ENCODE measurements around the gene TMSB10. TPM values are rescaled to one million over a fixed set of nuclear protein-coding genes. Genes with fewer than 3 reads are reported as not detected.
A peak's percentile ranks its signal among the peaks of the same experiment; 100 is the strongest.
"Not testable (repeated sequence)": the region's sequence is repeated elsewhere in the genome, so short reads cannot be mapped to it uniquely, and the experiment has no call there.

The TMSB10 gene
- total and polyA plus RNA-seq, 2 experiments from 2014 or later = 834 to 2,942 TPM

DNA sequence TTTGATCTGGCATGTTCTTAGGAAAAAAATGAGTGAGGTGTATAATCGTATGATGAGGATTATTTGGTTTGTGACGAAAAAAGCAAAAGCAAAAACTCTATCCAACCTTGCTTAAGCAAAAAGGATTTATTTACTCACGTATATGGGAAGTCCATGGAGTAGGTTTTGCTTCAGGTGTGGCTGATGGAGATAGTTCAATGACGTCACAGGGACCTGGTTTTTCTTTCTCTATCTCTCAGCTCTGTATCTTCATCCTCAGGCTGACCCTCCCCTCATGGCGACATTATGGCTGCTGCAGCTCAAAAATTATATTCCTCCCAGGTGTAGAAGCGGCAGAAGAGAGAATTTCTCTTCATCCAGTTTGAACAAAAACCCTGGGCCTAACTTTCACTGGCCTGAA is 8.9 kb downstream of the TMSB10 start (continued):
- TF ChIP-seq, protein P1, sequence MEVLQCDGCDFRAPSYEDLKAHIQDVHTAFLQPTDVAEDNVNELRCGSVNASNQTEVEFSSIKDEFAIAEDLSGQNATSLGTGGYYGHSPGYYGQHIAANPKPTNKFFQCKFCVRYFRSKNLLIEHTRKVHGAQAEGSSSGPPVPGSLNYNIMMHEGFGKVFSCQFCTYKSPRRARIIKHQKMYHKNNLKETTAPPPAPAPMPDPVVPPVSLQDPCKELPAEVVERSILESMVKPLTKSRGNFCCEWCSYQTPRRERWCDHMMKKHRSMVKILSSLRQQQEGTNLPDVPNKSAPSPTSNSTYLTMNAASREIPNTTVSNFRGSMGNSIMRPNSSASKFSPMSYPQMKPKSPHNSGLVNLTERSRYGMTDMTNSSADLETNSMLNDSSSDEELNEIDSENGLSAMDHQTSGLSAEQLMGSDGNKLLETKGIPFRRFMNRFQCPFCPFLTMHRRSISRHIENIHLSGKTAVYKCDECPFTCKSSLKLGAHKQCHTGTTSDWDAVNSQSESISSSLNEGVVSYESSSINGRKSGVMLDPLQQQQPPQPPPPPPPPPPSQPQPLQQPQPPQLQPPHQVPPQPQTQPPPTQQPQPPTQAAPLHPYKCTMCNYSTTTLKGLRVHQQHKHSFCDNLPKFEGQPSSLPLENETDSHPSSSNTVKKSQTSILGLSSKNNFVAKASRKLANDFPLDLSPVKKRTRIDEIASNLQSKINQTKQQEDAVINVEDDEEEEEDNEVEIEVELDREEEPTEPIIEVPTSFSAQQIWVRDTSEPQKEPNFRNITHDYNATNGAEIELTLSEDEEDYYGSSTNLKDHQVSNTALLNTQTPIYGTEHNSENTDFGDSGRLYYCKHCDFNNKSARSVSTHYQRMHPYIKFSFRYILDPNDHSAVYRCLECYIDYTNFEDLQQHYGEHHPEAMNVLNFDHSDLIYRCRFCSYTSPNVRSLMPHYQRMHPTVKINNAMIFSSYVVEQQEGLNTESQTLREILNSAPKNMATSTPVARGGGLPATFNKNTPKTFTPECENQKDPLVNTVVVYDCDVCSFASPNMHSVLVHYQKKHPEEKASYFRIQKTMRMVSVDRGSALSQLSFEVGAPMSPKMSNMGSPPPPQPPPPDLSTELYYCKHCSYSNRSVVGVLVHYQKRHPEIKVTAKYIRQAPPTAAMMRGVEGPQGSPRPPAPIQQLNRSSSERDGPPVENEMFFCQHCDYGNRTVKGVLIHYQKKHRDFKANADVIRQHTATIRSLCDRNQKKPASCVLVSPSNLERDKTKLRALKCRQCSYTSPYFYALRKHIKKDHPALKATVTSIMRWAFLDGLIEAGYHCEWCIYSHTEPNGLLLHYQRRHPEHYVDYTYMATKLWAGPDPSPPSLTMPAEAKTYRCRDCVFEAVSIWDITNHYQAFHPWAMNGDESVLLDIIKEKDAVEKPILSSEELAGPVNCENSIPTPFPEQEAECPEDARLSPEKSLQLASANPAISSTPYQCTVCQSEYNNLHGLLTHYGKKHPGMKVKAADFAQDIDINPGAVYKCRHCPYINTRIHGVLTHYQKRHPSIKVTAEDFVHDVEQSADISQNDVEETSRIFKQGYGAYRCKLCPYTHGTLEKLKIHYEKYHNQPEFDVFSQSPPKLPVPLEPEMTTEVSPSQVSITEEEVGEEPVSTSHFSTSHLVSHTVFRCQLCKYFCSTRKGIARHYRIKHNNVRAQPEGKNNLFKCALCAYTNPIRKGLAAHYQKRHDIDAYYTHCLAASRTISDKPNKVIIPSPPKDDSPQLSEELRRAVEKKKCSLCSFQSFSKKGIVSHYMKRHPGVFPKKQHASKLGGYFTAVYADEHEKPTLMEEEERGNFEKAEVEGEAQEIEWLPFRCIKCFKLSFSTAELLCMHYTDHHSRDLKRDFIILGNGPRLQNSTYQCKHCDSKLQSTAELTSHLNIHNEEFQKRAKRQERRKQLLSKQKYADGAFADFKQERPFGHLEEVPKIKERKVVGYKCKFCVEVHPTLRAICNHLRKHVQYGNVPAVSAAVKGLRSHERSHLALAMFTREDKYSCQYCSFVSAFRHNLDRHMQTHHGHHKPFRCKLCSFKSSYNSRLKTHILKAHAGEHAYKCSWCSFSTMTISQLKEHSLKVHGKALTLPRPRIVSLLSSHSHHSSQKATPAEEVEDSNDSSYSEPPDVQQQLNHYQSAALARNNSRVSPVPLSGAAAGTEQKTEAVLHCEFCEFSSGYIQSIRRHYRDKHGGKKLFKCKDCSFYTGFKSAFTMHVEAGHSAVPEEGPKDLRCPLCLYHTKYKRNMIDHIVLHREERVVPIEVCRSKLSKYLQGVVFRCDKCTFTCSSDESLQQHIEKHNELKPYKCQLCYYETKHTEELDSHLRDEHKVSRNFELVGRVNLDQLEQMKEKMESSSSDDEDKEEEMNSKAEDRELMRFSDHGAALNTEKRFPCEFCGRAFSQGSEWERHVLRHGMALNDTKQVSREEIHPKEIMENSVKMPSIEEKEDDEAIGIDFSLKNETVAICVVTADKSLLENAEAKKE (CRISPR knock-in tag; IDR thresholded peaks at IDR 0.05) = no peak
- no peak for TF ChIP-seq JUNB (IDR thresholded peaks at IDR 0.05; ENCODE audit: unreplicated experiment)
- no peak for TF ChIP-seq NANOG (IDR thresholded peaks at IDR 0.05; ENCODE audit: borderline replicate concordance)
- no peak for TF ChIP-seq POLR2AphosphoS5 (IDR thresholded peaks at IDR 0.05; ENCODE audit: low read depth)
- TF ChIP-seq, protein P2, sequence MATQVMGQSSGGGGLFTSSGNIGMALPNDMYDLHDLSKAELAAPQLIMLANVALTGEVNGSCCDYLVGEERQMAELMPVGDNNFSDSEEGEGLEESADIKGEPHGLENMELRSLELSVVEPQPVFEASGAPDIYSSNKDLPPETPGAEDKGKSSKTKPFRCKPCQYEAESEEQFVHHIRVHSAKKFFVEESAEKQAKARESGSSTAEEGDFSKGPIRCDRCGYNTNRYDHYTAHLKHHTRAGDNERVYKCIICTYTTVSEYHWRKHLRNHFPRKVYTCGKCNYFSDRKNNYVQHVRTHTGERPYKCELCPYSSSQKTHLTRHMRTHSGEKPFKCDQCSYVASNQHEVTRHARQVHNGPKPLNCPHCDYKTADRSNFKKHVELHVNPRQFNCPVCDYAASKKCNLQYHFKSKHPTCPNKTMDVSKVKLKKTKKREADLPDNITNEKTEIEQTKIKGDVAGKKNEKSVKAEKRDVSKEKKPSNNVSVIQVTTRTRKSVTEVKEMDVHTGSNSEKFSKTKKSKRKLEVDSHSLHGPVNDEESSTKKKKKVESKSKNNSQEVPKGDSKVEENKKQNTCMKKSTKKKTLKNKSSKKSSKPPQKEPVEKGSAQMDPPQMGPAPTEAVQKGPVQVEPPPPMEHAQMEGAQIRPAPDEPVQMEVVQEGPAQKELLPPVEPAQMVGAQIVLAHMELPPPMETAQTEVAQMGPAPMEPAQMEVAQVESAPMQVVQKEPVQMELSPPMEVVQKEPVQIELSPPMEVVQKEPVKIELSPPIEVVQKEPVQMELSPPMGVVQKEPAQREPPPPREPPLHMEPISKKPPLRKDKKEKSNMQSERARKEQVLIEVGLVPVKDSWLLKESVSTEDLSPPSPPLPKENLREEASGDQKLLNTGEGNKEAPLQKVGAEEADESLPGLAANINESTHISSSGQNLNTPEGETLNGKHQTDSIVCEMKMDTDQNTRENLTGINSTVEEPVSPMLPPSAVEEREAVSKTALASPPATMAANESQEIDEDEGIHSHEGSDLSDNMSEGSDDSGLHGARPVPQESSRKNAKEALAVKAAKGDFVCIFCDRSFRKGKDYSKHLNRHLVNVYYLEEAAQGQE (IDR thresholded peaks at IDR 0.05; ENCODE audit: unreplicated experiment) = no peak
- no peak for TF ChIP-seq CREB1 (CRISPR knock-in tag; IDR thresholded peaks at IDR 0.05; ENCODE audit: low read depth)
- TF ChIP-seq EZH2phosphoT487 (IDR thresholded peaks at IDR 0.05; ENCODE audit: unreplicated experiment) = no peak
- no peak for TF ChIP-seq ZNF114 (CRISPR knock-in tag; IDR thresholded peaks at IDR 0.05)

DNA sequence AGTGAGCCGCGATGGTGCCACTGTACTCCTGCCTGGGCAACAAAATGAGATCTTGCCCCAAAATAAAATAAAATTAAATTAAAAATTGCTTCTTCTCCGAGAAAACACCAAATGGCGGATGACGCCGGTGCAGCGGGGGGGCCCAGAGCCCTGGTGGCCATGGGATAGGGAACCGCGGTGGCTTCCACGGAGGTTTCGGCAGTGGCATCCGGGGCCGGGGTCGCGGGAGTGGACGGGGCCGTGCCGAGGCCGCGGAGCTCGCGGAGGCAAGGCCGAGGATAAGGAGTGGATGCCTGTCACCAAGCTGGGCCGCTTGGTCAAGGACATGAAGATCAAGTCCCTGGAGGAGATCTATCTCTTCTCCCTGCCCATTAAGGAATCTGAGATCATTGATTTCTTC is 10.2 kb downstream of the TMSB10 start:
- H3K4me3 ChIP-seq; H3K36me3 Mint-ChIP-seq (ENCODE audit: low read depth); H3K79me2 ChIP-seq (replicated peaks; ENCODE audit: insufficient read depth); H3K4me1 ChIP-seq (ENCODE audit: insufficient read depth); H3K4me2 ChIP-seq; H3K4me1 Mint-ChIP-seq; H4K20me1 ChIP-seq (replicated peaks; ENCODE audit: insufficient read depth); ATAC-seq; H3K27me3 Mint-ChIP-seq (ENCODE audit: insufficient read depth, low read depth, poor library complexity); H3K9me2 ChIP-seq (ENCODE audit: insufficient read depth); H3K27ac ChIP-seq (ENCODE audit: low read depth); H3K27me3 ChIP-seq (ENCODE audit: insufficient read depth); H3K9me3 Mint-ChIP-seq; H3K36me3 ChIP-seq (ENCODE audit: insufficient read depth); H3K27ac Mint-ChIP-seq; H3K4me3 Mint-ChIP-seq; H2AFZ ChIP-seq; DNase-seq (ENCODE audit: low spot score); H3F3A ChIP-seq (replicated peaks; ENCODE audit: low read depth): not testable (repeated sequence)

DNA sequence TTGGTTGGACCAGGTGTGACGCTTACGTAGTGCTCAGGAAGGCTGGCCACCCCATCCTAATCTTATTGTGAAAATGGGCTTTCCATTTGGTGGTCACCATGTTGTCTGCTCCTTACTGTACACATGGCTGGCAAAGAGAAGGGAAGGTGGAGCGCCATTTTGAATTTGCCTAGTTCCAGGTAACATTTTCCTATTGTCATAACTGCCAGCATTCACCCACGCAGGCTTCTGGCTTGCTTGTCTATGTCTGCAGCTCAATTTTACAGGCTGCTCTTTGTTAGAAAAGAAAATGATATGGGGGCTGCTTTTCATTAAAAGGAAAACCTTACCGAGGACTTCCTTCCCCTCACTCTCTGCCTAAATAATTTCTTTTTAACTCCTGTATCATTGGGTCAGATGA is 12.4 kb downstream of the TMSB10 start:
- not testable (repeated sequence) for H3K27me3 Mint-ChIP-seq (ENCODE audit: insufficient read depth, low read depth, poor library complexity); H3K27ac ChIP-seq (ENCODE audit: low read depth); H3K4me1 ChIP-seq (ENCODE audit: insufficient read depth); H3K36me3 ChIP-seq (ENCODE audit: insufficient read depth); H3K9me2 ChIP-seq (ENCODE audit: insufficient read depth); DNase-seq (ENCODE audit: low spot score); H3K4me3 ChIP-seq; H3K4me3 Mint-ChIP-seq; H3K36me3 Mint-ChIP-seq (ENCODE audit: low read depth); H4K20me1 ChIP-seq (replicated peaks; ENCODE audit: insufficient read depth); H3F3A ChIP-seq (replicated peaks; ENCODE audit: low read depth); ATAC-seq; H3K27me3 ChIP-seq (ENCODE audit: insufficient read depth); H3K4me1 Mint-ChIP-seq; H3K79me2 ChIP-seq (replicated peaks; ENCODE audit: insufficient read depth); H3K27ac Mint-ChIP-seq; H3K4me2 ChIP-seq; H3K9me3 Mint-ChIP-seq
- peak overlapping the region; percentile 80; the same call in 1 of the 2 replicates for H2AFZ ChIP-seq

Measured in GM23338 (cell line).